Measurements from ENCODE around the gene MINDY4. TPM values are rescaled to one million over a fixed set of nuclear protein-coding genes. Genes with fewer than 3 reads are reported as not detected.

The MINDY4 gene
- total and polyA plus RNA-seq, 10 of the 15 experiments (the other 5 are each of a cell fraction or from before 2014, with no cell fraction given): 0.10 to 0.90 (median 0.40) TPM

DNA sequence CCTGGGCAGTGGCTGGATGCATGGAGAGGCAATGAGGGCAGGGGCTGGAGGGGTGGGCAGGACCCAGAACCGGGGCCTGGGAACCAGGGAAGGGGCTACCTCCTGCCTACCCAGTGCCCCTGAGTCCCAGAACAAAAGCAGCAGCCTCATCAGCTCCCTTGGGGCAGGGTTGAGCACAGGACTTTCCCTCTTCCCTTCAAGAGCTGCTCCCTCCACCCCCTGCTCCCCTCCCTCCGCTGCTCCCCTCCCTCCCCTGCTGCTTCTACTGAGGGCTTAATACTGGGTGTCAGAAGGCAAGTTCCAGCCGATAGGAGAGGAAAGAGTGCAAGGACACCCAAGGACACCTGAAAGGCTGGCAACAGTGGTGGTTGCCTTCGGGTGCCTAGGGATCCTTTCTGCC, 47.4 kb upstream of the MINDY4 start (continued):
- TF ChIP-seq, protein P1, sequence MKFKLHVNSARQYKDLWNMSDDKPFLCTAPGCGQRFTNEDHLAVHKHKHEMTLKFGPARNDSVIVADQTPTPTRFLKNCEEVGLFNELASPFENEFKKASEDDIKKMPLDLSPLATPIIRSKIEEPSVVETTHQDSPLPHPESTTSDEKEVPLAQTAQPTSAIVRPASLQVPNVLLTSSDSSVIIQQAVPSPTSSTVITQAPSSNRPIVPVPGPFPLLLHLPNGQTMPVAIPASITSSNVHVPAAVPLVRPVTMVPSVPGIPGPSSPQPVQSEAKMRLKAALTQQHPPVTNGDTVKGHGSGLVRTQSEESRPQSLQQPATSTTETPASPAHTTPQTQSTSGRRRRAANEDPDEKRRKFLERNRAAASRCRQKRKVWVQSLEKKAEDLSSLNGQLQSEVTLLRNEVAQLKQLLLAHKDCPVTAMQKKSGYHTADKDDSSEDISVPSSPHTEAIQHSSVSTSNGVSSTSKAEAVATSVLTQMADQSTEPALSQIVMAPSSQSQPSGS (IDR thresholded peaks at IDR 0.05; ENCODE audit: low read length): no peak
- no peak for TF ChIP-seq SMC3 (IDR thresholded peaks at IDR 0.05; ENCODE audit: borderline replicate concordance, low read length)
- TF ChIP-seq, protein P2, sequence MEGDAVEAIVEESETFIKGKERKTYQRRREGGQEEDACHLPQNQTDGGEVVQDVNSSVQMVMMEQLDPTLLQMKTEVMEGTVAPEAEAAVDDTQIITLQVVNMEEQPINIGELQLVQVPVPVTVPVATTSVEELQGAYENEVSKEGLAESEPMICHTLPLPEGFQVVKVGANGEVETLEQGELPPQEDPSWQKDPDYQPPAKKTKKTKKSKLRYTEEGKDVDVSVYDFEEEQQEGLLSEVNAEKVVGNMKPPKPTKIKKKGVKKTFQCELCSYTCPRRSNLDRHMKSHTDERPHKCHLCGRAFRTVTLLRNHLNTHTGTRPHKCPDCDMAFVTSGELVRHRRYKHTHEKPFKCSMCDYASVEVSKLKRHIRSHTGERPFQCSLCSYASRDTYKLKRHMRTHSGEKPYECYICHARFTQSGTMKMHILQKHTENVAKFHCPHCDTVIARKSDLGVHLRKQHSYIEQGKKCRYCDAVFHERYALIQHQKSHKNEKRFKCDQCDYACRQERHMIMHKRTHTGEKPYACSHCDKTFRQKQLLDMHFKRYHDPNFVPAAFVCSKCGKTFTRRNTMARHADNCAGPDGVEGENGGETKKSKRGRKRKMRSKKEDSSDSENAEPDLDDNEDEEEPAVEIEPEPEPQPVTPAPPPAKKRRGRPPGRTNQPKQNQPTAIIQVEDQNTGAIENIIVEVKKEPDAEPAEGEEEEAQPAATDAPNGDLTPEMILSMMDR (IDR thresholded peaks at IDR 0.05 in 2 of 3, conservative IDR thresholded peaks at IDR 0.05 in 1 of 3; ENCODE audit: control insufficient read depth in 2 of 3, extremely low read depth in 1 of 3, insufficient read depth in 1 of 3, low read depth in 3 of 3, low read length in 3 of 3): no peak
- TF ChIP-seq CBX3 (IDR thresholded peaks at IDR 0.05; ENCODE audit: borderline replicate concordance, low read depth): no peak
- TF ChIP-seq, protein P3, sequence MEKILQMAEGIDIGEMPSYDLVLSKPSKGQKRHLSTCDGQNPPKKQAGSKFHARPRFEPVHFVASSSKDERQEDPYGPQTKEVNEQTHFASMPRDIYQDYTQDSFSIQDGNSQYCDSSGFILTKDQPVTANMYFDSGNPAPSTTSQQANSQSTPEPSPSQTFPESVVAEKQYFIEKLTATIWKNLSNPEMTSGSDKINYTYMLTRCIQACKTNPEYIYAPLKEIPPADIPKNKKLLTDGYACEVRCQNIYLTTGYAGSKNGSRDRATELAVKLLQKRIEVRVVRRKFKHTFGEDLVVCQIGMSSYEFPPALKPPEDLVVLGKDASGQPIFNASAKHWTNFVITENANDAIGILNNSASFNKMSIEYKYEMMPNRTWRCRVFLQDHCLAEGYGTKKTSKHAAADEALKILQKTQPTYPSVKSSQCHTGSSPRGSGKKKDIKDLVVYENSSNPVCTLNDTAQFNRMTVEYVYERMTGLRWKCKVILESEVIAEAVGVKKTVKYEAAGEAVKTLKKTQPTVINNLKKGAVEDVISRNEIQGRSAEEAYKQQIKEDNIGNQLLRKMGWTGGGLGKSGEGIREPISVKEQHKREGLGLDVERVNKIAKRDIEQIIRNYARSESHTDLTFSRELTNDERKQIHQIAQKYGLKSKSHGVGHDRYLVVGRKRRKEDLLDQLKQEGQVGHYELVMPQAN (conservative IDR thresholded peaks at IDR 0.05): no peak
